Ammon's horn (tissue), 1 donor: ENCODE results near the gene ABT1.
"Not testable (repeated sequence)": the region's sequence is repeated elsewhere in the genome, so short reads cannot be mapped to it uniquely, and the experiment has no call there.

Experiments
- DNase-seq: peaks from one replicate; pipeline ENCODE4 v3.0.0-alpha.2; 2016; ENCODE audit warnings: low spot score

Gene ABT1

GRCh38 chr6:26596579-26597388 lies at the start of gene ABT1:
ABT1 (plus strand) TSS chr6:26596953; CDS start chr6:26596983, 30 bp downstream.
- peak; percentile 99 for DNase-seq

GRCh38 chr6:26547363-26547762 lies 49.4 kb upstream of the ABT1 start:
- DNase-seq: not testable (repeated sequence)

- DNase-seq: no peak
Measured at GRCh38 chr6:26550250-26550993, 46.3 kb upstream of the ABT1 start.

GRCh38 chr6:26552205-26552604 lies 44.5 kb upstream of the ABT1 start:
- DNase-seq: no peak

GRCh38 chr6:26552640-26553188 lies 44.0 kb upstream of the ABT1 start:
- no peak for DNase-seq

GRCh38 chr6:26553264-26553634 lies 43.5 kb upstream of the ABT1 start:
- peak; percentile 85 for DNase-seq

- DNase-seq: peak; percentile 73
Measured at GRCh38 chr6:26553635-26554446, 42.9 kb upstream of the ABT1 start.

GRCh38 chr6:26554447-26554696 lies 42.4 kb upstream of the ABT1 start:
- no peak for DNase-seq

GRCh38 chr6:26554697-26555504 lies 41.9 kb upstream of the ABT1 start:
- peak; percentile 54 for DNase-seq

- DNase-seq: no peak
Measured at GRCh38 chr6:26555505-26556262, 41.1 kb upstream of the ABT1 start.

- peak; percentile 55 for DNase-seq
Measured at GRCh38 chr6:26556263-26557070, 40.3 kb upstream of the ABT1 start.

GRCh38 chr6:26561533-26562466 lies 35.0 kb upstream of the ABT1 start:
- DNase-seq: no peak

- no peak for DNase-seq
Measured at GRCh38 chr6:26563488-26563887, 33.3 kb upstream of the ABT1 start.

- peak; percentile 96 for DNase-seq
Measured at GRCh38 chr6:26568601-26569432, 27.9 kb upstream of the ABT1 start.

GRCh38 chr6:26569433-26569764 lies 27.4 kb upstream of the ABT1 start:
- no peak for DNase-seq

GRCh38 chr6:26570027-26570809 lies 26.5 kb upstream of the ABT1 start:
- no peak for DNase-seq

- peak; percentile 70 for DNase-seq
Measured at GRCh38 chr6:26571592-26572296, 25.0 kb upstream of the ABT1 start.
